ENCODE measurements around the gene BTG3.

The BTG3 gene

GRCh38 chr21:17575076-17575475 is 37.6 kb downstream of the BTG3 start:
- Histone ChIP-seq H3K9ac (ENCODE audit: low read depth in 1 of 2, low read length in 2 of 2) (no peak overlapping the region), H3K27ac (ENCODE audit: low read depth, low read length) (no peak overlapping the region), H3K36me3 (ENCODE audit: control insufficient read depth in 1 of 2, insufficient read depth in 2 of 2, low read length in 2 of 2) (peaks cover 0 to 4% of the 10 kb centered on the region in 2 donors), H3K27me3 (ENCODE audit: control insufficient read depth in 1 of 2, insufficient read depth in 2 of 2, low read length in 2 of 2) (no peaks in the 10 kb centered on the region), H3K4me3 (ENCODE audit: low read depth in 1 of 2, low read length in 2 of 2) (no peak overlapping the region), H3K9me3 (ENCODE audit: control insufficient read depth in 1 of 2, low read length in 2 of 2) (no peaks in the 10 kb centered on the region), H3K4me1 (ENCODE audit: control insufficient read depth in 1 of 2, insufficient read depth in 2 of 2, low read length in 2 of 2) (peaks cover 0 to 6% of the 10 kb centered on the region in 2 donors)

GRCh38 chr21:17572431-17572830 is 40.3 kb downstream of the BTG3 start:
- Histone ChIP-seq H3K27me3 (ENCODE audit: control insufficient read depth in 1 of 2, insufficient read depth in 2 of 2, low read length in 2 of 2) (no peaks in the 10 kb centered on the region), H3K4me3 (ENCODE audit: low read depth in 1 of 2, low read length in 2 of 2) (no peak overlapping the region), H3K4me1 (ENCODE audit: control insufficient read depth in 1 of 2, insufficient read depth in 2 of 2, low read length in 2 of 2) (no peaks in the 10 kb centered on the region), H3K9me3 (ENCODE audit: control insufficient read depth in 1 of 2, low read length in 2 of 2) (no peaks in the 10 kb centered on the region), H3K9ac (ENCODE audit: low read depth in 1 of 2, low read length in 2 of 2) (no peak overlapping the region), H3K27ac (ENCODE audit: low read depth, low read length) (no peak overlapping the region), H3K36me3 (ENCODE audit: control insufficient read depth in 1 of 2, insufficient read depth in 2 of 2, low read length in 2 of 2) (peaks cover 0 to 4% of the 10 kb centered on the region in 2 donors)

GRCh38 chr21:17570786-17571185 is 41.9 kb downstream of the BTG3 start:
- H3K36me3 ChIP-seq (ENCODE audit: control insufficient read depth in 1 of 2, insufficient read depth in 2 of 2, low read length in 2 of 2), result peaks cover 0 to 4% of the 10 kb centered on the region in 2 donors
- no peaks in the 10 kb centered on the region for H3K27me3 ChIP-seq (ENCODE audit: control insufficient read depth in 1 of 2, insufficient read depth in 2 of 2, low read length in 2 of 2)
- H3K4me3 ChIP-seq (ENCODE audit: low read depth in 1 of 2, low read length in 2 of 2), result no peak overlapping the region
- H3K27ac ChIP-seq (ENCODE audit: low read depth, low read length), result no peak overlapping the region
- H3K9ac ChIP-seq (ENCODE audit: low read depth in 1 of 2, low read length in 2 of 2), result no peak overlapping the region
- H3K9me3 ChIP-seq (ENCODE audit: control insufficient read depth in 1 of 2, low read length in 2 of 2), result no peaks in the 10 kb centered on the region
- H3K4me1 ChIP-seq (ENCODE audit: control insufficient read depth in 1 of 2, insufficient read depth in 2 of 2, low read length in 2 of 2), result no peaks in the 10 kb centered on the region

- H3K4me3 ChIP-seq (ENCODE audit: low read depth in 1 of 2, low read length in 2 of 2), result no peak overlapping the region
- H3K9me3 ChIP-seq (ENCODE audit: control insufficient read depth in 1 of 2, low read length in 2 of 2), result no peaks in the 10 kb centered on the region
- no peaks in the 10 kb centered on the region for H3K27me3 ChIP-seq (ENCODE audit: control insufficient read depth in 1 of 2, insufficient read depth in 2 of 2, low read length in 2 of 2)
- no peak overlapping the region for H3K27ac ChIP-seq (ENCODE audit: low read depth, low read length)
- peaks cover 0 to 38% of the 10 kb centered on the region in 2 donors for H3K36me3 ChIP-seq (ENCODE audit: control insufficient read depth in 1 of 2, insufficient read depth in 2 of 2, low read length in 2 of 2)
- H3K9ac ChIP-seq (ENCODE audit: low read depth in 1 of 2, low read length in 2 of 2), result no peak overlapping the region
- no peaks in the 10 kb centered on the region for H3K4me1 ChIP-seq (ENCODE audit: control insufficient read depth in 1 of 2, insufficient read depth in 2 of 2, low read length in 2 of 2)
Measured at GRCh38 chr21:17560377-17561025, 52.2 kb downstream of the BTG3 start.

- H3K27me3 ChIP-seq (ENCODE audit: control insufficient read depth in 1 of 2, insufficient read depth in 2 of 2, low read length in 2 of 2), result no peaks in the 10 kb centered on the region
- H3K9ac ChIP-seq (ENCODE audit: low read depth in 1 of 2, low read length in 2 of 2), result no peak overlapping the region
- no peaks in the 10 kb centered on the region for H3K4me1 ChIP-seq (ENCODE audit: control insufficient read depth in 1 of 2, insufficient read depth in 2 of 2, low read length in 2 of 2)
- H3K9me3 ChIP-seq (ENCODE audit: control insufficient read depth in 1 of 2, low read length in 2 of 2), result no peaks in the 10 kb centered on the region
- H3K36me3 ChIP-seq (ENCODE audit: control insufficient read depth in 1 of 2, insufficient read depth in 2 of 2, low read length in 2 of 2), result peaks cover 0 to 26% of the 10 kb centered on the region in 2 donors
- no peak overlapping the region for H3K4me3 ChIP-seq (ENCODE audit: low read depth in 1 of 2, low read length in 2 of 2)
- H3K27ac ChIP-seq (ENCODE audit: low read depth, low read length), result no peak overlapping the region
Measured at GRCh38 chr21:17554679-17555465, 57.8 kb downstream of the BTG3 start.

GRCh38 chr21:17554120-17554519 is 58.6 kb downstream of the BTG3 start:
- no peak overlapping the region for H3K9ac ChIP-seq (ENCODE audit: low read depth in 1 of 2, low read length in 2 of 2)
- no peak overlapping the region for H3K27ac ChIP-seq (ENCODE audit: low read depth, low read length)
- no peaks in the 10 kb centered on the region for H3K9me3 ChIP-seq (ENCODE audit: control insufficient read depth in 1 of 2, low read length in 2 of 2)
- no peaks in the 10 kb centered on the region for H3K27me3 ChIP-seq (ENCODE audit: control insufficient read depth in 1 of 2, insufficient read depth in 2 of 2, low read length in 2 of 2)
- peaks cover 6 to 28% of the 10 kb centered on the region in 2 donors for H3K36me3 ChIP-seq (ENCODE audit: control insufficient read depth in 1 of 2, insufficient read depth in 2 of 2, low read length in 2 of 2)
- H3K4me3 ChIP-seq (ENCODE audit: low read depth in 1 of 2, low read length in 2 of 2), result no peak overlapping the region
- no peaks in the 10 kb centered on the region for H3K4me1 ChIP-seq (ENCODE audit: control insufficient read depth in 1 of 2, insufficient read depth in 2 of 2, low read length in 2 of 2)

GRCh38 chr21:17552410-17552809 is 60.3 kb downstream of the BTG3 start:
- Histone ChIP-seq H3K27ac (ENCODE audit: low read depth, low read length) (no peak overlapping the region), H3K36me3 (ENCODE audit: control insufficient read depth in 1 of 2, insufficient read depth in 2 of 2, low read length in 2 of 2) (peaks cover 17 to 22% of the 10 kb centered on the region in 2 donors), H3K9me3 (ENCODE audit: control insufficient read depth in 1 of 2, low read length in 2 of 2) (no peaks in the 10 kb centered on the region), H3K27me3 (ENCODE audit: control insufficient read depth in 1 of 2, insufficient read depth in 2 of 2, low read length in 2 of 2) (no peaks in the 10 kb centered on the region), H3K4me1 (ENCODE audit: control insufficient read depth in 1 of 2, insufficient read depth in 2 of 2, low read length in 2 of 2) (peaks cover 0 to 3% of the 10 kb centered on the region in 2 donors), H3K4me3 (ENCODE audit: low read depth in 1 of 2, low read length in 2 of 2) (no peak overlapping the region), H3K9ac (ENCODE audit: low read depth in 1 of 2, low read length in 2 of 2) (no peak overlapping the region)

- Histone ChIP-seq H3K4me3 (ENCODE audit: low read depth in 1 of 2, low read length in 2 of 2) (no peak overlapping the region), H3K27ac (ENCODE audit: low read depth, low read length) (no peak overlapping the region), H3K4me1 (ENCODE audit: control insufficient read depth in 1 of 2, insufficient read depth in 2 of 2, low read length in 2 of 2) (peaks cover 0 to 3% of the 10 kb centered on the region in 2 donors), H3K9me3 (ENCODE audit: control insufficient read depth in 1 of 2, low read length in 2 of 2) (no peaks in the 10 kb centered on the region), H3K9ac (ENCODE audit: low read depth in 1 of 2, low read length in 2 of 2) (no peak overlapping the region), H3K36me3 (ENCODE audit: control insufficient read depth in 1 of 2, insufficient read depth in 2 of 2, low read length in 2 of 2) (peaks cover 17 to 28% of the 10 kb centered on the region in 2 donors), H3K27me3 (ENCODE audit: control insufficient read depth in 1 of 2, insufficient read depth in 2 of 2, low read length in 2 of 2) (no peaks in the 10 kb centered on the region)
Measured at GRCh38 chr21:17550671-17551308, 61.9 kb downstream of the BTG3 start.

- no peak overlapping the region for H3K27ac ChIP-seq (ENCODE audit: low read depth, low read length)
- no peaks in the 10 kb centered on the region for H3K27me3 ChIP-seq (ENCODE audit: control insufficient read depth in 1 of 2, insufficient read depth in 2 of 2, low read length in 2 of 2)
- no peak overlapping the region for H3K4me3 ChIP-seq (ENCODE audit: low read depth in 1 of 2, low read length in 2 of 2)
Measured at GRCh38 chr21:17548262-17548661, 64.4 kb downstream of the BTG3 start.

GRCh38 chr21:17545007-17545406 is 67.7 kb downstream of the BTG3 start:
- Histone ChIP-seq H3K9me3 (ENCODE audit: control insufficient read depth in 1 of 2, low read length in 2 of 2) (no peaks in the 10 kb centered on the region), H3K4me3 (ENCODE audit: low read depth in 1 of 2, low read length in 2 of 2) (no peak overlapping the region), H3K36me3 (ENCODE audit: control insufficient read depth in 1 of 2, insufficient read depth in 2 of 2, low read length in 2 of 2) (peaks cover 17% of the 10 kb centered on the region in 2 donors), H3K9ac (ENCODE audit: low read depth in 1 of 2, low read length in 2 of 2) (no peak overlapping the region), H3K4me1 (ENCODE audit: control insufficient read depth in 1 of 2, insufficient read depth in 2 of 2, low read length in 2 of 2) (peaks cover 3 to 10% of the 10 kb centered on the region in 2 donors), H3K27me3 (ENCODE audit: control insufficient read depth in 1 of 2, insufficient read depth in 2 of 2, low read length in 2 of 2) (no peaks in the 10 kb centered on the region), H3K27ac (ENCODE audit: low read depth, low read length) (no peak overlapping the region)

More at GRCh38 chr21:17548262-17548661, 64.4 kb downstream of the BTG3 start:
- Histone ChIP-seq H3K4me1 (ENCODE audit: control insufficient read depth in 1 of 2, insufficient read depth in 2 of 2, low read length in 2 of 2) (peaks cover 0 to 3% of the 10 kb centered on the region in 2 donors), H3K9me3 (ENCODE audit: control insufficient read depth in 1 of 2, low read length in 2 of 2) (no peaks in the 10 kb centered on the region), H3K36me3 (ENCODE audit: control insufficient read depth in 1 of 2, insufficient read depth in 2 of 2, low read length in 2 of 2) (peaks cover 17 to 25% of the 10 kb centered on the region in 2 donors), H3K9ac (ENCODE audit: low read depth in 1 of 2, low read length in 2 of 2) (no peak overlapping the region)

All from duodenal mucosa (tissue), 2 donors.